T-cell (primary cell): ENCODE results near the gene R3HDM1. TPM values are rescaled to one million over a fixed set of nuclear protein-coding genes. Genes with fewer than 3 reads are reported as not detected.

Source experiments
- ATAC-seq, 4 experiments: fragments of 200-7000 bp in 3 of 4; fragments of 150-1000 bp in 1 of 4; cut with Tn5 transposase; replicated peaks in 1 of 4; 1 replicate in 3 of 4; 2 replicates in 1 of 4; pipeline ENCODE4 v1.10.0; 2021; ENCODE audit warnings: moderate library complexity in 3 of 4, mild to moderate bottlenecking in 2 of 4, moderate number of reproducible peaks in 1 of 4
- CTCF ChIA-PET, 2 donors: fragments of 300-600 bp; sonication (Branson Sonifier 250); formaldehyde crosslinking; loops; one replicate each; lab custom pipeline; 2022; ENCODE audit warnings: antibody characterized with exemption in 2 of 2; lab: Charles Lee
- POLR2A ChIA-PET, 2 donors: fragments of 300-600 bp; sonication (Branson Sonifier 250); formaldehyde crosslinking; loops; one replicate each; lab custom pipeline; 2022; ENCODE audit warnings: antibody characterized with exemption in 2 of 2; lab: Charles Lee
- DNase-seq, 35 experiments: peaks; one replicate each; pipeline versions ENCODE4 v3.0.0 to v3.0.0-alpha.2; 2013 to 2023
- H3K27ac ChIP-seq: one replicate; pipeline ENCODE4 v1.5.1; 2013; ENCODE audit warnings: low read length
- H3K27me3 ChIP-seq, 2 experiments: replicated peaks in 1 of 2; 1 replicate in 1 of 2; 2 replicates in 1 of 2; pipeline versions ENCODE4 v1.6.1 to v1.7.0; 2013; ENCODE audit warnings: low read length in 1 of 2, mixed read lengths in 1 of 2; ENCODE audit not compliant: control insufficient read depth in 2 of 2, insufficient read depth in 2 of 2; ENCODE audit errors: extremely low read depth in 1 of 2
- H3K36me3 ChIP-seq, 2 donors: 1 replicate in 1 of 2; 2 replicates in 1 of 2; pipeline versions ENCODE4 v1.6.1 to v1.7.0; 2013; ENCODE audit warnings: low read length in 1 of 2; ENCODE audit not compliant: control insufficient read depth in 2 of 2, insufficient read depth in 1 of 2; ENCODE audit errors: extremely low read depth in 1 of 2
- H3K4me1 ChIP-seq, 2 experiments: 1 replicate in 1 of 2; 2 replicates in 1 of 2; pipeline versions ENCODE4 v1.6.1 to v1.7.0; 2013; ENCODE audit warnings: low read length in 2 of 2, mixed read lengths in 1 of 2; ENCODE audit not compliant: insufficient read depth in 2 of 2, control insufficient read depth in 1 of 2; ENCODE audit errors: extremely low read depth in 1 of 2
- H3K4me3 ChIP-seq, 2 donors: 1 replicate in 1 of 2; 2 replicates in 1 of 2; pipeline versions ENCODE4 v1.5.1 to v1.7.0; 2013; ENCODE audit warnings: mild to moderate bottlenecking in 2 of 2, low read length in 1 of 2, moderate library complexity in 1 of 2; ENCODE audit not compliant: control insufficient read depth in 1 of 2; ENCODE audit errors: extremely low read depth in 1 of 2
- H3K9me3 ChIP-seq: 2 replicates; pipeline ENCODE4 v1.7.0; 2013
- H3K27ac Mint-ChIP-seq, 2 donors: one replicate each; pipeline ENCODE4 v1.8.0; 2020 to 2021; ENCODE audit warnings: mild to moderate bottlenecking in 2 of 2, mixed read lengths in 2 of 2
- H3K27me3 Mint-ChIP-seq, 2 donors: one replicate each; pipeline ENCODE4 v1.8.0; 2021 to 2022; ENCODE audit warnings: mixed read lengths in 2 of 2
- H3K36me3 Mint-ChIP-seq: one replicate; pipeline ENCODE4 v1.8.0; 2021; ENCODE audit warnings: mixed read lengths
- H3K4me1 Mint-ChIP-seq, 3 donors: one replicate each; pipeline ENCODE4 v1.8.0; 2020 to 2022; ENCODE audit warnings: mixed read lengths in 3 of 3, mild to moderate bottlenecking in 1 of 3
- H3K4me3 Mint-ChIP-seq, 3 donors: one replicate each; pipeline ENCODE4 v1.8.0; 2020 to 2022; ENCODE audit warnings: mild to moderate bottlenecking in 3 of 3, mixed read lengths in 3 of 3, moderate library complexity in 3 of 3
- H3K9me3 Mint-ChIP-seq, 3 donors: one replicate each; pipeline ENCODE4 v1.8.0; 2020 to 2022; ENCODE audit warnings: mixed read lengths in 3 of 3
- WGBS: methylation state at CpG from one replicate; pipeline ENCODE4 v1.1.5; 2013; ENCODE audit warnings: missing lambda C conversion rate; ENCODE audit not compliant: insufficient coverage; 5-methylcytosine and 5-hydroxymethylcytosine counted together
- total RNA-seq, 35 experiments: library from RNA in 6 of 35; stranded (reverse) in 6 of 35; fragments of 120-200 nt in 1 of 35; gene quantifications; one replicate each; pipeline versions ENCODE4 v1.2.1 to v1.2.4 and lab custom pipeline; 2013 to 2026

The R3HDM1 gene
- total RNA-seq, 5 donors from 2014 or later (not counting 1 experiment from before 2014, with no cell fraction given) = 38.4 to 44.8 (median 41.9) TPM

- Histone ChIP-seq H3K4me3 (no peak overlapping the region), H3K4me1 (peaks cover 9 to 13% of the 10 kb centered on the region in 2 experiments), H3K27me3 (no peaks in the 10 kb centered on the region), H3K9me3 (no peaks in the 10 kb centered on the region), H3K27ac (no peak overlapping the region), H3K36me3 (no peaks in the 10 kb centered on the region)
- ChIA-PET CTCF (interaction anchor here (0.6 to 1.5 kb wide), 7 partner anchors 12 to 739 kb away, joined by 3 to 7 read pairs (median 3); partner anchors contain the start of genes R3HDM1 (in 1 of the 2) and ZRANB3 (in 1 of the 2)), POLR2A (interaction anchor here in 1 of 2 donors (0.6 to 1.0 kb wide), 3 partner anchors 11 to 1060 kb away, joined by 3 to 5 read pairs (median 3); no protein-coding TSS in a partner anchor)
- Mint-ChIP-seq H3K4me3 (no peak overlapping the region), H3K9me3 (peaks cover 0 to 4% (median 3%) of the 10 kb centered on the region in 3 donors), H3K27me3 (no peaks in the 10 kb centered on the region), H3K36me3 (peaks cover 6% of the 10 kb centered on the region), H3K27ac (no peak overlapping the region), H3K4me1 (peaks cover 25 to 30% (median 26%) of the 10 kb centered on the region in 3 donors)
- 100% methylated on average over 3 of the region's 3 CpGs for WGBS
- ATAC-seq = no peak
- no peak for DNase-seq
Measured at GRCh38 chr2:135740206-135740605, 208.9 kb downstream of the R3HDM1 start.

GRCh38 chr2:135741043-135741394, 209.7 kb downstream of the R3HDM1 start:
- no peak overlapping the region for H3K4me3 ChIP-seq
- H3K4me3 Mint-ChIP-seq = peak overlapping the region in 1 of 3 donors; percentile 91
- peaks cover 31 to 37% (median 31%) of the 10 kb centered on the region in 3 donors for H3K4me1 Mint-ChIP-seq
- H3K9me3 ChIP-seq = no peaks in the 10 kb centered on the region
- H3K36me3 Mint-ChIP-seq = peaks cover 11% of the 10 kb centered on the region
- ATAC-seq (no peak), DNase-seq (no peak)
- peak overlapping the region in 1 of 2 donors; percentile 98 for H3K27ac Mint-ChIP-seq
- H3K4me1 ChIP-seq = peaks cover 11 to 16% of the 10 kb centered on the region in 2 experiments
- CTCF ChIA-PET = interaction anchor here (0.6 to 1.5 kb wide), 7 partner anchors 12 to 669 kb away, joined by 3 to 7 read pairs (median 3); partner anchors contain the start of genes DARS1 (in 1 of the 2), R3HDM1 (in 1 of the 2) and ZRANB3 (in 1 of the 2)
- no peaks in the 10 kb centered on the region for H3K27me3 Mint-ChIP-seq
- WGBS = 90% methylated on average over 7 of the region's 11 CpGs
- H3K27me3 ChIP-seq = no peaks in the 10 kb centered on the region
- H3K36me3 ChIP-seq = peaks cover 0 to 1% of the 10 kb centered on the region in 2 donors
- POLR2A ChIA-PET = interaction anchor here (0.5 to 1.4 kb wide), 10 partner anchors 12 to 1484 kb away, joined by 3 to 9 read pairs (median 4); partner anchors contain the start of genes MCM6 (in 1 of the 2), R3HDM1 (in 1 of the 2) and ZRANB3 (in 1 of the 2)
- peak overlapping the region; percentile 99 for H3K27ac ChIP-seq
- peaks cover 0 to 4% (median 3%) of the 10 kb centered on the region in 3 donors for H3K9me3 Mint-ChIP-seq

GRCh38 chr2:135741395-135742324, 210.4 kb downstream of the R3HDM1 start, which contains the start of gene UBXN4:
UBXN4 (plus strand) TSS chr2:135741855; CDS start chr2:135741930, 75 bp downstream.
- peaks cover 0 to 2% of the 10 kb centered on the region in 2 donors for H3K36me3 ChIP-seq
- H3K4me3 ChIP-seq = peak within 1 kb of the TSS; percentile 86 to 99
- WGBS = under 1% methylated on average over 89 of the region's 93 CpGs
- H3K27ac ChIP-seq = peak within 1 kb of the TSS; percentile 99
- POLR2A ChIA-PET = interaction anchor here (0.5 to 1.4 kb wide), 12 partner anchors 11 to 1485 kb away, joined by 3 to 9 read pairs (median 4); partner anchors contain the start of genes MCM6 (in 1 of the 2), R3HDM1 (in 1 of the 2) and ZRANB3 (in 1 of the 2)
- Mint-ChIP-seq H3K4me1 (peaks cover 37 to 43% (median 38%) of the 10 kb centered on the region in 3 donors), H3K36me3 (peaks cover 17% of the 10 kb centered on the region), H3K27me3 (no peaks in the 10 kb centered on the region), H3K27ac (peak within 1 kb of the TSS; percentile 94 to 98), H3K9me3 (peaks cover 0 to 4% (median 3%) of the 10 kb centered on the region in 3 donors), H3K4me3 (peak within 1 kb of the TSS; percentile 91 to 97 (median 97))
- peaks cover 12 to 16% of the 10 kb centered on the region in 2 experiments for H3K4me1 ChIP-seq
- H3K9me3 ChIP-seq = no peaks in the 10 kb centered on the region
- CTCF ChIA-PET = interaction anchor here (0.5 to 1.5 kb wide), 11 partner anchors 12 to 702 kb away, joined by 3 to 7 read pairs (median 3); partner anchors contain the start of genes DARS1 (in 1 of the 2), R3HDM1 (in 1 of the 2), RAB3GAP1 (in 1 of the 2) and ZRANB3 (in 1 of the 2)
- H3K27me3 ChIP-seq = no peaks in the 10 kb centered on the region
- peak; percentile 92 to 95 (median 92) for ATAC-seq
- DNase-seq = peak; percentile 84 to 96 (median 93)

GRCh38 chr2:135742325-135742757, 211.1 kb downstream of the R3HDM1 start:
- Mint-ChIP-seq H3K4me3 (peak overlapping the region; percentile 91 to 97 (median 97)), H3K9me3 (peaks cover 0 to 4% (median 3%) of the 10 kb centered on the region in 3 donors), H3K36me3 (peaks cover 20% of the 10 kb centered on the region), H3K27ac (peak overlapping the region; percentile 94 to 98), H3K4me1 (peaks cover 41 to 47% (median 42%) of the 10 kb centered on the region in 3 donors), H3K27me3 (no peaks in the 10 kb centered on the region)
- Histone ChIP-seq H3K36me3 (peaks cover 0 to 2% of the 10 kb centered on the region in 2 donors), H3K4me1 (peaks cover 12 to 16% of the 10 kb centered on the region in 2 experiments), H3K9me3 (no peaks in the 10 kb centered on the region), H3K27me3 (no peaks in the 10 kb centered on the region), H3K27ac (peak overlapping the region; percentile 99), H3K4me3 (peak overlapping the region; percentile 86 to 99)
- WGBS = under 1% methylated on average over 21 of the region's 34 CpGs
- DNase-seq (peak in 20 of 35 experiments; percentile 1 to 71 (median 18)), ATAC-seq (peak; percentile 2 to 33 (median 14))
- CTCF ChIA-PET = interaction anchor here (0.5 to 1.7 kb wide), 4 partner anchors 55 to 703 kb away, joined by 3 to 5 read pairs (median 4); partner anchors contain the start of genes R3HDM1 (in 1 of the 2) and ZRANB3 (in 1 of the 2)
- POLR2A ChIA-PET = interaction anchor here in 1 of 2 donors (0.6 to 2.0 kb wide), 8 partner anchors 10 to 1158 kb away, joined by 3 to 11 read pairs (median 4); partner anchors contain the start of genes R3HDM1 and ZRANB3

- Histone ChIP-seq H3K27ac (no peak overlapping the region), H3K9me3 (no peaks in the 10 kb centered on the region), H3K36me3 (peaks cover 0 to 6% of the 10 kb centered on the region in 2 donors), H3K4me3 (no peak overlapping the region), H3K27me3 (no peaks in the 10 kb centered on the region), H3K4me1 (peaks cover 12 to 16% of the 10 kb centered on the region in 2 experiments)
- ATAC-seq (no peak), DNase-seq (no peak)
- ChIA-PET POLR2A (interaction anchor here (0.6 to 2.0 kb wide), 4 partner anchors 12 to 213 kb away, joined by 3 to 11 read pairs (median 4); partner anchors contain the start of genes R3HDM1 (in 1 of the 2) and ZRANB3 (in 1 of the 2)), CTCF (interaction anchor here (0.6 to 1.7 kb wide), 3 partner anchors 54 to 216 kb away, joined by 3 to 5 read pairs (median 3); partner anchors contain the start of genes R3HDM1 (in 1 of the 2) and ZRANB3 (in 1 of the 2))
- Mint-ChIP-seq H3K27me3 (no peaks in the 10 kb centered on the region), H3K9me3 (peaks cover 0 to 4% (median 3%) of the 10 kb centered on the region in 3 donors), H3K4me3 (peak overlapping the region; percentile 43 to 55 (median 47)), H3K36me3 (peaks cover 26% of the 10 kb centered on the region), H3K27ac (peak overlapping the region; percentile 17 to 49), H3K4me1 (peaks cover 48 to 50% (median 49%) of the 10 kb centered on the region in 3 donors)
- WGBS = no CpG with 5 or more reads among the region's 1 CpG
Measured at GRCh38 chr2:135743860-135744259, 212.6 kb downstream of the R3HDM1 start.
